HepG2 (cell line): Measurements from ENCODE around the gene SETD7. TPM values are rescaled to one million over a fixed set of nuclear protein-coding genes. Genes with fewer than 3 reads are reported as not detected.

Experiments
- ATAC-seq: fragments of 200-7000 bp; cut with Tn5 transposase; 3 replicates; pipeline ENCODE4 v1.9.1; 2020; ENCODE audit warnings: mild to moderate bottlenecking, moderate library complexity
- BruUV-seq: library from RNA; stranded (reverse); fragments of 400-500 nt; replicated peaks from 2 replicates; lab custom pipeline; 2021; lab: Mats Ljungman, UMichigan
- CTCF ChIA-PET: fragments of 300-600 bp; formaldehyde crosslinking; extraction: SDS; loops from one replicate; lab custom pipeline; 2021; ENCODE audit warnings: low total read pairs, inconsistent platforms, low intra/inter-chr PET ratio; lab: Yijun Ruan, JAX
- POLR2A ChIA-PET: fragments of 350-600 bp; sonication (Branson Sonifier 250); formaldehyde crosslinking; loops from one replicate; lab custom pipeline; 2020; ENCODE audit warnings: antibody characterized with exemption, inconsistent platforms; lab: Yijun Ruan, JAX
- DNase-seq: peaks from one replicate; pipeline ENCODE4 v3.0.0-alpha.2; 2015; ENCODE audit warnings: low spot score
- FAIRE-seq: peaks from 3 replicates; lab custom pipeline; 2011; peaks lifted over from hg19 to GRCh38; lab: Jason Lieb, UNC
- H2AFZ ChIP-seq: one replicate; pipeline ENCODE4 v1.6.1; 2011; ENCODE audit warnings: low read length, inconsistent platforms
- H3K27ac ChIP-seq: fragments of 300-600 bp; 3 replicates; pipeline ENCODE4 v1.8.0; 2011; ENCODE audit warnings: mixed run types, mild to moderate bottlenecking, mixed read lengths, low read length, inconsistent platforms; ENCODE audit not compliant: insufficient read depth; ENCODE audit errors: extremely low read length
- H3K27me3 ChIP-seq, 2 experiments: fragments of 200-600 bp in 1 of 2; 2 replicates in 1 of 2; 3 replicates in 1 of 2; pipeline versions ENCODE4 v1.6.0 to v1.8.0; 2011; ENCODE audit warnings: low read length in 2 of 2, mild to moderate bottlenecking in 2 of 2, moderate library complexity in 2 of 2, inconsistent platforms in 1 of 2; ENCODE audit not compliant: insufficient read depth in 2 of 2, control insufficient read depth in 1 of 2
- H3K36me3 ChIP-seq, 2 experiments: fragments of 200-600 bp in 1 of 2; replicated peaks in 1 of 2; 2 replicates in 1 of 2; 3 replicates in 1 of 2; pipeline versions ENCODE4 v1.5.1 to v1.8.0; 2011; ENCODE audit warnings: low read length in 2 of 2, inconsistent platforms in 1 of 2; ENCODE audit not compliant: insufficient read depth in 2 of 2, control insufficient read depth in 1 of 2
- H3K4me1 ChIP-seq: 2 replicates; pipeline ENCODE4 v1.5.1; 2012; ENCODE audit warnings: low read length, inconsistent platforms; ENCODE audit not compliant: insufficient read depth
- H3K4me2 ChIP-seq: 2 replicates; pipeline ENCODE4 v1.6.0; 2011; ENCODE audit warnings: low read depth, low read length, inconsistent platforms
- H3K4me3 ChIP-seq, 3 experiments: fragments of 200-600 bp in 1 of 3; sonication (generic), shearing (Covaris generic) in 1 of 3; replicated peaks in 1 of 3; 2 replicates each; pipeline ENCODE4 v1.5.1; 2011 to 2016; ENCODE audit warnings: low read length in 3 of 3, inconsistent platforms in 2 of 3, low read depth in 2 of 3, mild to moderate bottlenecking in 2 of 3, control low read depth in 1 of 3, mixed read lengths in 1 of 3; ENCODE audit not compliant: insufficient read depth in 1 of 3
- H3K79me2 ChIP-seq: one replicate; pipeline ENCODE4 v1.6.1; 2011; ENCODE audit warnings: low read length, inconsistent platforms; ENCODE audit not compliant: insufficient read depth
- H3K9ac ChIP-seq: 2 replicates; pipeline ENCODE4 v1.6.0; 2011; ENCODE audit warnings: mild to moderate bottlenecking, low read depth, low read length, inconsistent platforms; ENCODE audit not compliant: insufficient read depth
- H3K9me3 ChIP-seq: 2 replicates; pipeline ENCODE4 v1.5.1; 2012; ENCODE audit warnings: mild to moderate bottlenecking, low read length
- H4K20me1 ChIP-seq: 2 replicates; pipeline ENCODE4 v1.6.0; 2011; ENCODE audit warnings: inconsistent platforms, mild to moderate bottlenecking, low read length, moderate library complexity; ENCODE audit not compliant: insufficient read depth
- EZH2 ChIP-seq: conservative IDR thresholded peaks from 2 replicates; pipeline ENCODE4 v1.6.1; 2012; ENCODE audit warnings: mild to moderate bottlenecking, low read depth, low read length, moderate library complexity
- PTBP1 ChIP-seq: fragments of 200-400 bp; formaldehyde crosslinking; IDR thresholded peaks from 2 replicates; pipeline ENCODE4 v1.6.1; 2018; ENCODE audit warnings: low read length, low read depth; ENCODE audit not compliant: poor library complexity, severe bottlenecking
- XRCC5 ChIP-seq: fragments of 200-400 bp; formaldehyde crosslinking; optimal IDR thresholded peaks from 2 replicates; pipeline ENCODE3; 2017; ENCODE audit warnings: mild to moderate bottlenecking, low read length
- ZNF264 ChIP-seq: sonication (generic); formaldehyde crosslinking; IDR thresholded peaks from 2 replicates; pipeline ENCODE4 v1.4.0; 2020; ENCODE audit warnings: missing genetic modification reagents
- ZNF563 ChIP-seq: sonication (generic); formaldehyde crosslinking; IDR thresholded peaks from 2 replicates; pipeline ENCODE4 v1.8.0; 2022; ENCODE audit warnings: mild to moderate bottlenecking, moderate library complexity, missing genetic modification reagents
- WGBS: methylation state at CpG from one replicate; pipeline ENCODE4 v1.1.6; 2017; ENCODE audit warnings: low lambda C conversion rate; 5-methylcytosine and 5-hydroxymethylcytosine counted together
- in situ Hi-C: cut with HindIII; loops from 2 replicates; pipeline ENCODE4 v1.10.0; 2017; ENCODE audit warnings: low pct_unique_long_range_greater_than_20kb; ENCODE audit not compliant: extremely low pct_ligation_motif_present
- intact Hi-C: fragments of 100-400 bp; cut with micrococcal nuclease; formaldehyde crosslinking; loops from one replicate; pipeline ENCODE4 v1.10.0; 2022; ENCODE audit not compliant: unreplicated experiment
- polyA plus RNA-seq, 8 experiments: library from polyadenylated mRNA; depleted of rRNA in 3 of 8; stranded (reverse) in 7 of 8; unstranded in 1 of 8; fragments of >200 nt; fragmentation: Illumina TruSeq in 4 of 8; extraction: Trizol in 4 of 8; gene quantifications; 2 replicates each; pipeline versions ENCODE4 v1.2.1 to v1.2.3, GENCODE V29; 2011 to 2016; ENCODE audit warnings: low read depth in 4 of 8, missing spikeins in 1 of 8, mixed read lengths in 1 of 8; ENCODE audit not compliant: insufficient read depth in 1 of 8
- total RNA-seq, 5 experiments: library from RNA; depleted of rRNA; stranded (reverse); fragments of >200 nt; fragmentation: Illumina TruSeq; extraction: Trizol; gene quantifications; 2 replicates each; pipeline ENCODE4 v1.2.3, GENCODE V29; 2016; ENCODE audit warnings: low read depth in 1 of 5
- TF ChIP-seq, protein P1 (sequence below): sonication (generic); formaldehyde crosslinking; IDR thresholded peaks from 2 replicates; pipeline ENCODE4 v1.4.0; 2020; ENCODE audit warnings: mild to moderate bottlenecking, missing genetic modification reagents
- TF ChIP-seq, protein P2 (sequence below): sonication (generic); formaldehyde crosslinking; IDR thresholded peaks from 2 replicates; pipeline ENCODE4 v1.8.1; 2022; ENCODE audit warnings: mild to moderate bottlenecking, missing genetic modification reagents
- TF ChIP-seq, protein P3 (sequence below): IDR thresholded peaks from 2 replicates; pipeline ENCODE4 v1.6.1; 2016; ENCODE audit warnings: missing biosample characterization, missing genetic modification reagents, low read depth
- TF ChIP-seq, protein P4 (sequence below): sonication (generic); formaldehyde crosslinking; IDR thresholded peaks from 2 replicates; pipeline ENCODE4 v1.9.0; 2021; ENCODE audit warnings: missing genetic modification reagents, mild to moderate bottlenecking, borderline replicate concordance
- TF ChIP-seq, protein P5 (sequence below): sonication (generic); formaldehyde crosslinking; IDR thresholded peaks from 2 replicates; pipeline ENCODE4 v1.8.1; 2023; ENCODE audit warnings: mild to moderate bottlenecking, moderate library complexity, missing genetic modification reagents

Gene SETD7
- total and polyA plus RNA-seq, 2 of the 13 experiments (the other 11 are each of a cell fraction or from before 2014, with no cell fraction given), result 0.08 to 0.22 TPM

DNA sequence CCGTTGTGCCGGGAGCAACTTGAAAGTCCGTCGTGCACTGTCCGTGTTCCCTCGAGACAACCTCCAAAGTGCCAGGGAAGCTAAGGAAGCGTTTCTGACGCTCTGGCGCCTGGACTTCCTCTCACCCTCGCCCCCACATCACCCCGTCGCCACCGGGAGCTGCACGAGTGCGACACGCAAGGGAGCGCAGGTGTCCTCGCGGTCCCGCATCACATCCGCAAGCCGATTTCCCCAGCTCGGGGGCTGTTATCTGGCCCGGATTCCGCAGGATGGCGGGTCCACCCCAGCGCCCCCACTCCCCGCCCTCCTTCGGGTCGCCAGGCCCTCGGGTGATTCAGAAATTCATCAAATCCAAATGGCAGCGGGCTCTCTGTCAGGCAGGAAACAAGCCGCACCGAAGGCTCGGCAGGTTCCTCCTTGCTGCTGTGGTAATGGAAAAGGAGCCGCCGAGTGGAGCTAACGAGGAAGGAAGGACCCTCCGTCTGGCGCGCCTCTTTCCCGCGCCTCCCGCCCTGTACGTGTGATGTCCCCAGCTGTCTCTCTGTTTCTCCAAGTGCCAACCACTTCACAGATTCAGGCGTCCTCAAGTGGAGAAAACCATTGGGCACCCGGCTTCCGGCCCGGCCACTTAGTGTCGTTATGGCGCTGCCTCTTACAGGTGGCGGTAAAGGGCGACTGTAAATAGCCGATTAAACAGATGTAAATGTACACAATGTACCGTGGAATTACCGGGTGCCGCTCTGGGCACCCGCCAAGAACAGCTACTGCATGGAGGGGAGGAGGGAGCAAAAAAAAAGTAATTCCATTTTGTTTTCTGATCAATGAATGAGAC, 921 bp upstream of the SETD7 start:
- DNase-seq, result no peak
- WGBS, result 2% methylated on average over 16 of the region's 58 CpGs
- TF ChIP-seq PTBP1 (no peak), XRCC5 (peak; percentile 4), EZH2 (peak; percentile 94), ZNF264 (CRISPR knock-in tag) (no peak), ZNF563 (CRISPR knock-in tag) (no peak)
- TF ChIP-seq, protein P1, sequence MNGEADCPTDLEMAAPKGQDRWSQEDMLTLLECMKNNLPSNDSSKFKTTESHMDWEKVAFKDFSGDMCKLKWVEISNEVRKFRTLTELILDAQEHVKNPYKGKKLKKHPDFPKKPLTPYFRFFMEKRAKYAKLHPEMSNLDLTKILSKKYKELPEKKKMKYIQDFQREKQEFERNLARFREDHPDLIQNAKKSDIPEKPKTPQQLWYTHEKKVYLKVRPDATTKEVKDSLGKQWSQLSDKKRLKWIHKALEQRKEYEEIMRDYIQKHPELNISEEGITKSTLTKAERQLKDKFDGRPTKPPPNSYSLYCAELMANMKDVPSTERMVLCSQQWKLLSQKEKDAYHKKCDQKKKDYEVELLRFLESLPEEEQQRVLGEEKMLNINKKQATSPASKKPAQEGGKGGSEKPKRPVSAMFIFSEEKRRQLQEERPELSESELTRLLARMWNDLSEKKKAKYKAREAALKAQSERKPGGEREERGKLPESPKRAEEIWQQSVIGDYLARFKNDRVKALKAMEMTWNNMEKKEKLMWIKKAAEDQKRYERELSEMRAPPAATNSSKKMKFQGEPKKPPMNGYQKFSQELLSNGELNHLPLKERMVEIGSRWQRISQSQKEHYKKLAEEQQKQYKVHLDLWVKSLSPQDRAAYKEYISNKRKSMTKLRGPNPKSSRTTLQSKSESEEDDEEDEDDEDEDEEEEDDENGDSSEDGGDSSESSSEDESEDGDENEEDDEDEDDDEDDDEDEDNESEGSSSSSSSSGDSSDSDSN (CRISPR knock-in tag), result 0 out of 2 replicates have a peak, but pooled peaks have one; percentile 1
- TF ChIP-seq, protein P2, sequence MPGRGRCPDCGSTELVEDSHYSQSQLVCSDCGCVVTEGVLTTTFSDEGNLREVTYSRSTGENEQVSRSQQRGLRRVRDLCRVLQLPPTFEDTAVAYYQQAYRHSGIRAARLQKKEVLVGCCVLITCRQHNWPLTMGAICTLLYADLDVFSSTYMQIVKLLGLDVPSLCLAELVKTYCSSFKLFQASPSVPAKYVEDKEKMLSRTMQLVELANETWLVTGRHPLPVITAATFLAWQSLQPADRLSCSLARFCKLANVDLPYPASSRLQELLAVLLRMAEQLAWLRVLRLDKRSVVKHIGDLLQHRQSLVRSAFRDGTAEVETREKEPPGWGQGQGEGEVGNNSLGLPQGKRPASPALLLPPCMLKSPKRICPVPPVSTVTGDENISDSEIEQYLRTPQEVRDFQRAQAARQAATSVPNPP (CRISPR knock-in tag), result no peak
- TF ChIP-seq, protein P3, sequence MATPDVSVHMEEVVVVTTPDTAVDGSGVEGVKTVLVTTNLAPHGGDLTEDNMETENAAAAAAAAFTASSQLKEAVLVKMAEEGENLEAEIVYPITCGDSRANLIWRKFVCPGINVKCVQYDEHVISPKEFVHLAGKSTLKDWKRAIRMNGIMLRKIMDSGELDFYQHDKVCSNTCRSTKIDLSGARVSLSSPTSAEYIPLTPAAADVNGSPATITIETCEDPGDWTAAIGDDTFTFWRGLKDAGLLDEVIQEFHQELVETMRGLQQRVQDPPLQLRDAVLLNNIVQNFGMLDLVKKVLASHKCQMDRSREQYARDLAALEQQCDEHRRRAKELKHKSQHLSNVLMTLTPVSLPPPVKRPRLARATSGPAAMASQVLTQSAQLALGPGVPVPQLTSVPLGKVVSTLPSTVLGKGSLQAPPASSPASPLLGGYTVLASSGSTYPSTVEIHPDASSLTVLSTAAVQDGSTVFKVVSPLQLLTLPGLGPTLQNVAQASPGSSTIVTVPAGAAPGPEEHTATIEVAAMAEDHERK (CRISPR knock-in tag), result no peak
- TF ChIP-seq, protein P4, sequence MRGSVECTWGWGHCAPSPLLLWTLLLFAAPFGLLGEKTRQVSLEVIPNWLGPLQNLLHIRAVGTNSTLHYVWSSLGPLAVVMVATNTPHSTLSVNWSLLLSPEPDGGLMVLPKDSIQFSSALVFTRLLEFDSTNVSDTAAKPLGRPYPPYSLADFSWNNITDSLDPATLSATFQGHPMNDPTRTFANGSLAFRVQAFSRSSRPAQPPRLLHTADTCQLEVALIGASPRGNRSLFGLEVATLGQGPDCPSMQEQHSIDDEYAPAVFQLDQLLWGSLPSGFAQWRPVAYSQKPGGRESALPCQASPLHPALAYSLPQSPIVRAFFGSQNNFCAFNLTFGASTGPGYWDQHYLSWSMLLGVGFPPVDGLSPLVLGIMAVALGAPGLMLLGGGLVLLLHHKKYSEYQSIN (CRISPR knock-in tag), result no peak
- TF ChIP-seq, protein P5, sequence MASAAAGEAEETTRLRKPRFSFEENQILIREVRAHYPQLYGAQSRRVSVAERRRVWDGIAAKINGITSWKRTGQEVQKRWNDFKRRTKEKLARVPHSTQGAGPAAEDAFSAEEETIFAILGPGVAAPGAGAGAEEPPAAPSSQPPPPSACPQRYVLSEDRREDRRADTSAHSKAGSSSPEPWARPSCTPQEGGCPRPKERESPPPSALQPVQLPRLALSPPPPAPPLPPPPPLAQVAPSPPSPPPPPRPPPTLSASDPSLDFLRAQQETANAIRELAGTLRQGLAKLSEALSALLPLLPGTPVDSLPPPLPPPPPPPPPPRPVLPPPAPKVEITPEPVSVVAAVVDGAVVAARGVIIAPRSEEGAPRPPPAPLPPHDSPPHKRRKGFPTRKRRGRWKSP (CRISPR knock-in tag), result 0 out of 2 replicates have a peak, but pooled peaks have one; percentile 23

More for the DNA sequence above, 921 bp upstream of the SETD7 start:
- H3K4me1 ChIP-seq, result peaks cover 40% of the 10 kb centered on the region
- H3K4me2 ChIP-seq, result peak overlapping the region; percentile 88
- H3K79me2 ChIP-seq, result no peaks in the 10 kb centered on the region
- peak overlapping the region; percentile 53 to 76 (median 54); a peak in 5 of 6 replicates for H3K4me3 ChIP-seq
- CTCF ChIA-PET, result no interaction called here
- H3K27ac ChIP-seq, result no peak overlapping the region
- H4K20me1 ChIP-seq, result no peaks in the 10 kb centered on the region; the same call in 1 of the 2 replicates
- intact Hi-C loops (no loop called here), in situ Hi-C loops (no loop called here)
- no peak overlapping the region for H3K9ac ChIP-seq
- H3K9me3 ChIP-seq, result no peaks in the 10 kb centered on the region
- H3K27me3 ChIP-seq, result peaks cover 6 to 73% of the 10 kb centered on the region in 2 experiments
- FAIRE-seq (no peak), ATAC-seq (peak; percentile 25)
- POLR2A ChIA-PET, result no interaction called here
- no peak overlapping the region for H2AFZ ChIP-seq
- BruUV-seq, result no TSS peak
- no peaks in the 10 kb centered on the region for H3K36me3 ChIP-seq
